ENCODE results near the gene NHSL2. TPM values are rescaled to one million over a fixed set of nuclear protein-coding genes. Genes with fewer than 3 reads are reported as not detected.

NHSL2 gene
- total RNA-seq, 4 donors from 2014 or later, result 10.4 to 31.4 (median 17.7) TPM

DNA sequence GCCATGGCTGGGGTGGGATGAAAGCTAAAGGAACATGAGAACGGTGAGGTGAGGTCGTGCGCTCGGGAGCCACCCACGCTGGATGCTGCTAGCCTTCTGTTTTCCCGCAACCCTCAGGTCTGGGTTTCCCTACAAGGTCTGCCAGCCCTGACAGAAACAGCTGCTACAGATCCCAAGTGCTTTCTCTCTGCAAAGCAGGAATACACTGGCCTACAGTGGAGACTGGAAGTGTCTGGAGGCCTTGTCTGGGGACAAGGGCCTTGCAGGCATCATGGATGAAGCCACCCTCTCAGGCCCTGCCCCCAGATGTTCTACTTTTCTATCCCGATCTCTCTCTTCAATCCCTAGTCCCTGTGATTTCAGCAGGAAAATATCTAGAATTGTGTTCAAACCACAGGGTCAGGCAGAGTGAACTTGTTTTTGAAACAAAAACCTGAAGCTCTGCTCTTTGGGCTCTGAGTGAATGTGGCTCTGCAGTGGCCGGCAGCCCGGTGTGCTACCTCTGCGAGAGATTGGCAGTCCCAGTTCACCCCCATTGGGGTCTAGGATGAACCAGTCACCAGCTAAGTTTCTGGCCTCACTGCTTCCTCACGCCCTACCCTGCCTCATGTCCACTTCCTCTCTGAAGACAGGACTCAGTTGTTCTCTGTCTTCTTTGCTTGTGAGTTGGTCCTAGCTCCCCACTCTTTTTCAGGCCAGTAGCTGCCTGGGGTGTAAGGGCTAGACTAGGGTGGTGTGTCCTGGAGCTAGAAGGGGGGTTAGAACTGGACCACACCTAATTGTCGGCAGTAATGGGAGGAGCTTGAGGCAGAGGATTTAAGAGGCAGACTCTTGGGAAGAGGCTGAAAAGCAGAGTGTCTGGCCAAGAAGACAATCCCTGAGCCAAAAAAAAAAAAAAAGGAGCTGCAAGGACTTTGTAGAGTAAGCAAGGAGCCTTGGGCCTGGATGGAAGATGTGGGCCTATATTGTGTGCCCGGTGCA lies 131.5 kb downstream of the NHSL2 start:
- H3K27ac ChIP-seq (replicated peaks in 1 of 4), result peak overlapping the region; percentile 74 to 88 (median 86)
- H3K4me3 ChIP-seq, result no peak overlapping the region
- no peak for DNase-seq (ENCODE audit: extremely low spot score)
- TF ChIP-seq POLR2A (IDR thresholded peaks at IDR 0.05; ENCODE audit: low read depth), result no peak
- TF ChIP-seq EP300 (IDR thresholded peaks at IDR 0.05), result no peak
- TF ChIP-seq POLR2AphosphoS5 (IDR thresholded peaks at IDR 0.05), result peak in 1 of 2 donors; percentile 38
- TF ChIP-seq, protein P1, sequence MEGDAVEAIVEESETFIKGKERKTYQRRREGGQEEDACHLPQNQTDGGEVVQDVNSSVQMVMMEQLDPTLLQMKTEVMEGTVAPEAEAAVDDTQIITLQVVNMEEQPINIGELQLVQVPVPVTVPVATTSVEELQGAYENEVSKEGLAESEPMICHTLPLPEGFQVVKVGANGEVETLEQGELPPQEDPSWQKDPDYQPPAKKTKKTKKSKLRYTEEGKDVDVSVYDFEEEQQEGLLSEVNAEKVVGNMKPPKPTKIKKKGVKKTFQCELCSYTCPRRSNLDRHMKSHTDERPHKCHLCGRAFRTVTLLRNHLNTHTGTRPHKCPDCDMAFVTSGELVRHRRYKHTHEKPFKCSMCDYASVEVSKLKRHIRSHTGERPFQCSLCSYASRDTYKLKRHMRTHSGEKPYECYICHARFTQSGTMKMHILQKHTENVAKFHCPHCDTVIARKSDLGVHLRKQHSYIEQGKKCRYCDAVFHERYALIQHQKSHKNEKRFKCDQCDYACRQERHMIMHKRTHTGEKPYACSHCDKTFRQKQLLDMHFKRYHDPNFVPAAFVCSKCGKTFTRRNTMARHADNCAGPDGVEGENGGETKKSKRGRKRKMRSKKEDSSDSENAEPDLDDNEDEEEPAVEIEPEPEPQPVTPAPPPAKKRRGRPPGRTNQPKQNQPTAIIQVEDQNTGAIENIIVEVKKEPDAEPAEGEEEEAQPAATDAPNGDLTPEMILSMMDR (IDR thresholded peaks at IDR 0.05), result no peak
- no peaks in the 10 kb centered on the region for H3K27me3 ChIP-seq
- no peaks in the 10 kb centered on the region for H3K9me3 ChIP-seq
- intact Hi-C loops (cut with DNase I), result no loop called here
- no peaks in the 10 kb centered on the region for H3K36me3 ChIP-seq
- 50% methylated on average over 13 of the region's 13 CpGs for WGBS
- H3K4me1 ChIP-seq, result peaks cover 11 to 67% (median 63%) of the 10 kb centered on the region in 4 donors

GRCh38 chrX:72042852-72043248 lies 132.2 kb downstream of the NHSL2 start:
- Histone ChIP-seq H3K27ac (replicated peaks in 1 of 4) (peak overlapping the region; percentile 74 to 88 (median 86)), H3K27me3 (no peaks in the 10 kb centered on the region), H3K9me3 (no peaks in the 10 kb centered on the region), H3K4me1 (peaks cover 11 to 73% (median 66%) of the 10 kb centered on the region in 4 donors), H3K4me3 (no peak overlapping the region), H3K36me3 (no peaks in the 10 kb centered on the region)
- no peak for DNase-seq (ENCODE audit: extremely low spot score)
- TF ChIP-seq EP300 (IDR thresholded peaks at IDR 0.05) (no peak), POLR2A (IDR thresholded peaks at IDR 0.05; ENCODE audit: low read depth) (no peak), POLR2AphosphoS5 (IDR thresholded peaks at IDR 0.05) (no peak)
- TF ChIP-seq, protein P1 (IDR thresholded peaks at IDR 0.05), result no peak
- WGBS, result 71% methylated on average over 3 of the region's 3 CpGs
- intact Hi-C loops (cut with DNase I), result no loop called here

DNA sequence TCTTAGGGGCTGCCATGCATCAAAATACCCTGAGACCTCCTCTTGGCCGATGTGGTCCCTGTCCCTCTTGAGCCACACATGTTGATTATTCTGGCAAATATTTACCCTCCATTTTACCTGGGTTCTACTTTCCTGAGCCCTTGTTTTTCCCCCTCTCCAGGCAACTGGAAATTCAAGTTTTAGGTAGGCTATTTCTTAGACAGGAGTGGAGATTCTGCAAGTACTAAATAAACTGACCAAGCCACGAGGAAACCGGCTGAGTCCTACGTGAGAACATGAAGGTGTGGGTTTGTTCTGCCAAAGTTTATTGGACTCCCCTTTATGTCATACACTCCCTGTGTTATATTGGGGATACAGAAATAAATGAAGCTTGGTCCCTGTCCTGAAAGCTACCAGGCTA lies 133.0 kb downstream of the NHSL2 start:
- Histone ChIP-seq H3K36me3 (no peaks in the 10 kb centered on the region), H3K27ac (replicated peaks in 1 of 4) (peak overlapping the region; percentile 74 to 88 (median 86)), H3K4me1 (peaks cover 11 to 79% (median 65%) of the 10 kb centered on the region in 4 donors), H3K27me3 (no peaks in the 10 kb centered on the region), H3K4me3 (no peak overlapping the region), H3K9me3 (no peaks in the 10 kb centered on the region)
- intact Hi-C loops (cut with DNase I), result no loop called here
- WGBS, result 70% methylated on average over 4 of the region's 4 CpGs
- no peak for DNase-seq (ENCODE audit: extremely low spot score)
- TF ChIP-seq POLR2A (IDR thresholded peaks at IDR 0.05; ENCODE audit: low read depth) (no peak), EP300 (IDR thresholded peaks at IDR 0.05) (no peak), POLR2AphosphoS5 (IDR thresholded peaks at IDR 0.05) (no peak)
- TF ChIP-seq, protein P1 (IDR thresholded peaks at IDR 0.05), result no peak

GRCh38 chrX:72045141-72045540 lies 134.5 kb downstream of the NHSL2 start:
- H3K4me1 ChIP-seq, result peaks cover 11 to 91% (median 77%) of the 10 kb centered on the region in 4 donors
- no peak for DNase-seq (ENCODE audit: extremely low spot score)
- TF ChIP-seq, protein P1 (IDR thresholded peaks at IDR 0.05), result no peak
- TF ChIP-seq POLR2A (IDR thresholded peaks at IDR 0.05; ENCODE audit: low read depth) (no peak), EP300 (IDR thresholded peaks at IDR 0.05) (no peak), POLR2AphosphoS5 (IDR thresholded peaks at IDR 0.05) (no peak)
- H3K9me3 ChIP-seq, result no peaks in the 10 kb centered on the region
- peak overlapping the region; percentile 82 to 88 (median 86) for H3K27ac ChIP-seq (replicated peaks in 1 of 4)
- 57% methylated on average over 1 of the region's 4 CpGs for WGBS
- H3K36me3 ChIP-seq, result no peaks in the 10 kb centered on the region
- intact Hi-C loops (cut with DNase I), result no loop called here
- no peak overlapping the region for H3K4me3 ChIP-seq
- no peaks in the 10 kb centered on the region for H3K27me3 ChIP-seq

All from esophagus muscularis mucosa (tissue), 4 donors.